CD4-positive, CD25-positive, alpha-beta regulatory T cell (primary cell): Measurements from ENCODE around the gene ALB. TPM values are rescaled to one million over a fixed set of nuclear protein-coding genes. Genes with fewer than 3 reads are reported as not detected.
"Not testable (repeated sequence)": the region's sequence is repeated elsewhere in the genome, so short reads cannot be mapped to it uniquely, and the experiment has no call there.

Experiments
- ATAC-seq, 2 donors: fragments of 150-1000 bp; cut with Tn5 transposase; one replicate each; pipeline ENCODE4 v1.10.0; 2021; ENCODE audit warnings: low read depth in 2 of 2, moderate number of reproducible peaks in 2 of 2, moderate library complexity in 1 of 2
- DNase-seq, 3 donors: peaks; one replicate each; pipeline versions ENCODE4 v3.0.0 to v3.0.0-alpha.2; 2012 to 2022; ENCODE audit warnings: mixed read lengths in 1 of 3
- H3K27ac ChIP-seq: one replicate; pipeline ENCODE4 v1.7.0; 2013; ENCODE audit warnings: mild to moderate bottlenecking, low read length; ENCODE audit not compliant: insufficient read depth, poor library complexity, severe bottlenecking
- H3K27me3 ChIP-seq: one replicate; pipeline ENCODE4 v1.7.0; 2013; ENCODE audit warnings: low read length; ENCODE audit not compliant: control insufficient read depth, insufficient read depth
- H3K36me3 ChIP-seq: one replicate; pipeline ENCODE4 v1.7.0; 2013; ENCODE audit warnings: mild to moderate bottlenecking, low read length, moderate library complexity; ENCODE audit not compliant: control insufficient read depth, insufficient read depth
- H3K4me1 ChIP-seq: 2 replicates; pipeline ENCODE4 v1.7.0; 2013; ENCODE audit warnings: mild to moderate bottlenecking, low read length; ENCODE audit not compliant: insufficient read depth, control insufficient read depth, poor library complexity, severe bottlenecking
- H3K4me3 ChIP-seq: one replicate; pipeline ENCODE4 v1.7.0; 2013; ENCODE audit warnings: low read depth, mild to moderate bottlenecking, low read length, moderate library complexity
- H3K9me3 ChIP-seq, 2 experiments: 1 replicate in 1 of 2; 2 replicates in 1 of 2; pipeline ENCODE4 v1.7.0; 2013; ENCODE audit warnings: low read length in 2 of 2, mild to moderate bottlenecking in 1 of 2, moderate library complexity in 1 of 2; ENCODE audit not compliant: control insufficient read depth in 2 of 2
- H3K27ac Mint-ChIP-seq, 3 donors: one replicate each; pipeline ENCODE4 v1.8.0; 2020 to 2022; ENCODE audit warnings: mild to moderate bottlenecking in 3 of 3, mixed read lengths in 3 of 3, moderate library complexity in 2 of 3
- H3K27me3 Mint-ChIP-seq: one replicate; pipeline ENCODE4 v1.8.0; 2022; ENCODE audit warnings: mild to moderate bottlenecking, mixed read lengths
- H3K36me3 Mint-ChIP-seq: one replicate; pipeline ENCODE4 v1.8.0; 2020; ENCODE audit warnings: mixed read lengths
- H3K4me1 Mint-ChIP-seq, 4 donors: one replicate each; pipeline ENCODE4 v1.8.0; 2020 to 2022; ENCODE audit warnings: mixed read lengths in 4 of 4, mild to moderate bottlenecking in 1 of 4
- H3K4me3 Mint-ChIP-seq, 4 donors: one replicate each; pipeline ENCODE4 v1.8.0; 2020 to 2022; ENCODE audit warnings: mild to moderate bottlenecking in 4 of 4, mixed read lengths in 4 of 4, moderate library complexity in 3 of 4
- H3K9me3 Mint-ChIP-seq, 7 donors: one replicate each; pipeline ENCODE4 v1.8.0; 2020 to 2022; ENCODE audit warnings: mixed read lengths in 7 of 7, mild to moderate bottlenecking in 3 of 7, moderate library complexity in 2 of 7
- polyA plus RNA-seq, 4 donors: library from polyadenylated mRNA; unstranded; fragments of 300-500 nt; fragmentation: Illumina TruSeq; gene quantifications; one replicate each; pipeline ENCODE4 v1.2.3, GENCODE V29; 2021
- total RNA-seq: library from RNA; stranded (reverse); gene quantifications from one replicate; pipeline ENCODE4 v1.2.3, GENCODE V29; 2022

ALB gene
- not detected for total RNA-seq
- not detected for polyA plus RNA-seq

DNA sequence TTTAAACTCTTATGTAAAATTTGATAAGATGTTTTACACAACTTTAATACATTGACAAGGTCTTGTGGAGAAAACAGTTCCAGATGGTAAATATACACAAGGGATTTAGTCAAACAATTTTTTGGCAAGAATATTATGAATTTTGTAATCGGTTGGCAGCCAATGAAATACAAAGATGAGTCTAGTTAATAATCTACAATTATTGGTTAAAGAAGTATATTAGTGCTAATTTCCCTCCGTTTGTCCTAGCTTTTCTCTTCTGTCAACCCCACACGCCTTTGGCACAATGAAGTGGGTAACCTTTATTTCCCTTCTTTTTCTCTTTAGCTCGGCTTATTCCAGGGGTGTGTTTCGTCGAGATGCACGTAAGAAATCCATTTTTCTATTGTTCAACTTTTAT is at the start of gene ALB:
TSS of gene ALB (plus strand) at position 246 of the 400 bp plus-strand sequence. CDS start at position 287, 41 bp downstream.
- DNase-seq (no peak), ATAC-seq (no peak)
- Histone ChIP-seq H3K27me3 (no peaks in the 10 kb centered on the region), H3K9me3 (no peaks in the 10 kb centered on the region), H3K27ac (no peak within 1 kb of the TSS), H3K4me3 (no peak within 1 kb of the TSS), H3K36me3 (no peaks in the 10 kb centered on the region), H3K4me1 (no peaks in the 10 kb centered on the region)
- Mint-ChIP-seq H3K27me3 (peaks cover 10% of the 10 kb centered on the region), H3K4me1 (no peaks in the 10 kb centered on the region), H3K4me3 (no peak within 1 kb of the TSS), H3K36me3 (no peaks in the 10 kb centered on the region), H3K27ac (no peak within 1 kb of the TSS), H3K9me3 (peaks cover 0 to 2% (median 0%) of the 10 kb centered on the region in 7 donors)

- not testable (repeated sequence) for H3K36me3 Mint-ChIP-seq, DNase-seq, H3K27me3 Mint-ChIP-seq, H3K27me3 ChIP-seq, H3K27ac Mint-ChIP-seq, H3K4me1 ChIP-seq, ATAC-seq, H3K27ac ChIP-seq, H3K9me3 ChIP-seq, H3K4me3 Mint-ChIP-seq, H3K4me1 Mint-ChIP-seq, H3K4me3 ChIP-seq, H3K36me3 ChIP-seq
- peaks cover 1 to 13% (median 6%) of the 10 kb centered on the region in 7 donors for H3K9me3 Mint-ChIP-seq
These were observed 46.9 kb upstream of the ALB start for GRCh38 chr4:73357174-73357573.

DNA sequence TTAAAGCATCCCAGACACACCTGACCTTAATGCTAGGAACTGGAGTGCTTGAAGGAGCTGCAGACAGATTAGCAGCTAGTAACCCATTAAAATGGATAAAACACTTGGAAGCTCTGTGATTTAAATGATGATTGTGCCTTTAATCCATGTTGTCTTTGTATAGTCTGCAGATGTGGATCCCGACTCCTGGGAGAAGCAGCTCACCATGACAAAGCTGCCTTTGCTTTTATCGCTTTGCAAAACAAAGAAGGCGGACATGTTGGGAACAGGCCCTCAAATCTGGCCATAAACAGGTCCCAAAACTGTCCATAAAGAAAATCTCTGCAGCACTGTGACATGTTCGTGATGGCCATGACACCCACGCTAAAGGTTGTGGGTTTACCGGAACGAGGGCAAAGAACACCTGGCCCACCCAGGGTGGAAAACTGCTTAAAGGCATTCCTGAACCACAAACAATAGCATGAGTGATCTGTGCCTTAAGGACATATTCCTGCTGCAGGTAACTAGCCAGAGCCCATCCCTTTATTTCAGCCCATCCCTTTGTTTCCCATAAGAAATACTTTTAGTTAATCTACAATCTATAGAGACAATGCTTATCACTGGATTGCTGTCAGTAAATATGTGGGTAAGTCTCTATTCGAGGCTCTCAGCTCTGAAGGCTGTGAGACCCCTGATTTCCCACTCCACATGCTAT is 34.4 kb upstream of the ALB start:
- H3K36me3 ChIP-seq, H3K36me3 Mint-ChIP-seq, DNase-seq, H3K27ac ChIP-seq, H3K4me3 ChIP-seq, H3K4me1 Mint-ChIP-seq, H3K9me3 ChIP-seq, H3K4me1 ChIP-seq, H3K27me3 Mint-ChIP-seq, H3K4me3 Mint-ChIP-seq, H3K27ac Mint-ChIP-seq, ATAC-seq, H3K9me3 Mint-ChIP-seq, H3K27me3 ChIP-seq: not testable (repeated sequence)

DNA sequence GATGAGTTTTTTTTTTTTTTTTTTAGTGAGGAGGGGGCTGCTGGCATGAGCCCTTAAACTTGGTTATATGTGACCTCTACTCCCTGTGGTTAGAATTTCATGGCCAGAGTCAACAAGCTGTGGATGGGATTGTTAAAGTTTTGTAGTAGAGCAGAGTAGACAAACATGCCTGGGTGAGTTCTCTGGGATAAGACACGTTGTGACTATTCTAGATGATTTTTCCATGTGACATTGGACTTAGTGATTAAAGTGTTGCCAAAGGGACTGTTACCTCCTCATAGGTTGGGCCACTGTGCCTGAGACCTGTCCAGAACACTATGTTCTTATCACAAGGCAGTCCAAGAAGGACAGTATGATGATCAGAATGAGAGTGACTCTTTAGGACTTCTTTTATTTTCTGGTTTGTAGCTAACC is 28.8 kb upstream of the ALB start:
- H3K27ac ChIP-seq = no peak overlapping the region
- H3K27me3 ChIP-seq = no peaks in the 10 kb centered on the region
- ATAC-seq (no peak), DNase-seq (no peak)
- no peak overlapping the region for H3K27ac Mint-ChIP-seq
- H3K9me3 Mint-ChIP-seq = peaks cover 0 to 3% (median 0%) of the 10 kb centered on the region in 7 donors
- H3K36me3 Mint-ChIP-seq = no peaks in the 10 kb centered on the region
- H3K4me3 ChIP-seq = no peak overlapping the region
- H3K36me3 ChIP-seq = no peaks in the 10 kb centered on the region
- H3K4me3 Mint-ChIP-seq = no peak overlapping the region
- H3K4me1 Mint-ChIP-seq = no peaks in the 10 kb centered on the region
- H3K27me3 Mint-ChIP-seq = peaks cover 5% of the 10 kb centered on the region
- H3K4me1 ChIP-seq = no peaks in the 10 kb centered on the region
- H3K9me3 ChIP-seq = no peaks in the 10 kb centered on the region

GRCh38 chr4:73376251-73376650 is 27.8 kb upstream of the ALB start:
- Mint-ChIP-seq H3K27ac (no peak overlapping the region), H3K4me3 (no peak overlapping the region), H3K4me1 (no peaks in the 10 kb centered on the region), H3K27me3 (peaks cover 5% of the 10 kb centered on the region), H3K9me3 (no peaks in the 10 kb centered on the region), H3K36me3 (no peaks in the 10 kb centered on the region)
- no peak for DNase-seq
- no peak overlapping the region for H3K4me3 ChIP-seq
- no peaks in the 10 kb centered on the region for H3K9me3 ChIP-seq
- no peak for ATAC-seq
- H3K4me1 ChIP-seq = no peaks in the 10 kb centered on the region
- no peaks in the 10 kb centered on the region for H3K36me3 ChIP-seq
- H3K27me3 ChIP-seq = no peaks in the 10 kb centered on the region
- no peak overlapping the region for H3K27ac ChIP-seq

DNA sequence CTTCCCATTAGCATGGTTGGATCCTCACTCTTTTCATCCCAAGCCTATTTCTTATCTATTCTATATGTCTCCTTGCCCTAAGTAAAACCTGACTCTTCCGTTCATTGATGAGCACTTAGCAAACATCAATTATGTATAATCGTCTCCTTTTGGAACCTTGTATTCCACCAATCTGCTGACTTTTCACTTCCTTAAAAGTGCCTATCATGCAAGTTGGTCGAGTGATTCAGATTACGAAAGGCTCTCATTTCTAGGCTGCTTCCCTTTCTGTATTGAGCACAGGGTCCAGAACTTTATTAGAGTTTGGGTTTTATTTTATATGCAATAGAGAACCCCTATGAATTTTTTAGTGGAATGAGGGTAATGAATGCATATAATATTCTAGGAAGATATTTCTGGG is 27.1 kb upstream of the ALB start:
- no peak overlapping the region for H3K4me3 ChIP-seq
- Mint-ChIP-seq H3K36me3 (no peaks in the 10 kb centered on the region), H3K27ac (no peak overlapping the region), H3K4me1 (no peaks in the 10 kb centered on the region), H3K27me3 (peaks cover 5% of the 10 kb centered on the region), H3K9me3 (no peaks in the 10 kb centered on the region), H3K4me3 (no peak overlapping the region)
- no peaks in the 10 kb centered on the region for H3K36me3 ChIP-seq
- no peaks in the 10 kb centered on the region for H3K4me1 ChIP-seq
- H3K27me3 ChIP-seq = no peaks in the 10 kb centered on the region
- no peak for ATAC-seq
- no peak overlapping the region for H3K27ac ChIP-seq
- DNase-seq = no peak
- no peaks in the 10 kb centered on the region for H3K9me3 ChIP-seq

DNA sequence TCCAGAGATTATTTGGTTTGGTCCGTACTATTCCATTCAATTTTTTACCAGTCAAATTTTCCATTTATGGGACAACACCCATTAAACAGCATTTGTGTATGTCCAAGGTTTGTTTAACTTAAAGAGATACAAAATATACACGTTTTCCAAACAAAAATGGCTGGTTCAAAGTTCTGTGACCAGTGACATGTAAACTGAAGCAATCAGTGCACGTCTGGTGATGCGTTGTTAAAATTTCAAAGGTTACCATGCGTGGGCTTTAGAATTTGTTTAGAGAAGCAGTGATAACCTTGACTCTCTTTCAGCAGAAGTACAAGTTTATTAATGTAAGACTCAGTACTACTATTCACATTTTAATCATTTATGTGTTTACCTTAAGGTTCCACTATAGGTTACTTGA is 25.2 kb upstream of the ALB start:
- H3K4me3 ChIP-seq = no peak overlapping the region
- peaks cover 5% of the 10 kb centered on the region for H3K27me3 Mint-ChIP-seq

DNA sequence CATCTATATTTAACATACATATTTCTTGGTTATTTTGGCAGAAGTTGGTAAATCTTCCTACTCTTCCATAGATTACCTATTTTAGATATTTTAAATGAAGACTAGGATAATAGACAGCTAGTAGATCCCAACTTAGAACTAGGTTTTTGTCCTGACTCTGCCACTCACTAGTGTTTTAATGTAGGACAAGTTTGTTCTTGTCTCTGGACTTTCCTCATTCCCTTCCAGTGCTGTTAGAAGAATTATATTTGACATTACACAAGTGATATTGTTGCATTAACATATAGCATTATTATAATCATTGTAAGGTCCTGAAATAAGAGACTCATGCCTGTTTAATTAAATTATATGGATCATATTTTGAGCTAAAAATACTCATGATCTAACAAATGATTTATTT is 24.1 kb upstream of the ALB start:
- Mint-ChIP-seq H3K36me3 (no peaks in the 10 kb centered on the region), H3K4me1 (no peaks in the 10 kb centered on the region)

More for the DNA sequence above, 25.2 kb upstream of the ALB start:
- no peaks in the 10 kb centered on the region for H3K36me3 Mint-ChIP-seq
- Histone ChIP-seq H3K9me3 (no peaks in the 10 kb centered on the region), H3K4me1 (no peaks in the 10 kb centered on the region), H3K27me3 (no peaks in the 10 kb centered on the region), H3K27ac (no peak overlapping the region), H3K36me3 (no peaks in the 10 kb centered on the region)
- no peak for ATAC-seq
- no peak overlapping the region for H3K4me3 Mint-ChIP-seq
- no peak overlapping the region for H3K27ac Mint-ChIP-seq
- no peaks in the 10 kb centered on the region for H3K4me1 Mint-ChIP-seq
- no peak for DNase-seq
- no peaks in the 10 kb centered on the region for H3K9me3 Mint-ChIP-seq

More for the DNA sequence above, 24.1 kb upstream of the ALB start:
- ATAC-seq = no peak
- no peaks in the 10 kb centered on the region for H3K9me3 ChIP-seq
- Mint-ChIP-seq H3K27me3 (no peaks in the 10 kb centered on the region), H3K27ac (no peak overlapping the region), H3K4me3 (no peak overlapping the region), H3K9me3 (no peaks in the 10 kb centered on the region)
- no peaks in the 10 kb centered on the region for H3K27me3 ChIP-seq
- H3K27ac ChIP-seq = no peak overlapping the region
- no peaks in the 10 kb centered on the region for H3K36me3 ChIP-seq
- no peak for DNase-seq
- no peaks in the 10 kb centered on the region for H3K4me1 ChIP-seq
- no peak overlapping the region for H3K4me3 ChIP-seq
